B cell (primary cell): ENCODE results near the gene BAZ1B. TPM values are rescaled to one million over a fixed set of nuclear protein-coding genes. Genes with fewer than 3 reads are reported as not detected.
"Not testable (repeated sequence)": the region's sequence is repeated elsewhere in the genome, so short reads cannot be mapped to it uniquely, and the experiment has no call there.

Experiments used
- ATAC-seq: fragments of 200-7000 bp; cut with Tn5 transposase; one replicate; pipeline ENCODE4 v1.10.0; 2021; ENCODE audit warnings: low read depth, mild to moderate bottlenecking, moderate number of reproducible peaks, moderate library complexity
- CTCF ChIA-PET: fragments of 350-600 bp; sonication (Branson Sonifier 250); formaldehyde crosslinking; loops from one replicate; lab custom pipeline; 2021; ENCODE audit warnings: antibody characterized with exemption, inconsistent platforms; lab: Charles Lee
- POLR2A ChIA-PET: fragments of 350-600 bp; sonication (Branson Sonifier 250); formaldehyde crosslinking; loops from one replicate; lab custom pipeline; 2021; ENCODE audit warnings: antibody characterized with exemption; lab: Charles Lee
- DNase-seq: peaks from one replicate; pipeline ENCODE4 v3.0.0; 2013
- H2AFZ ChIP-seq: 2 replicates; pipeline ENCODE4 v1.6.1; 2012; ENCODE audit warnings: mild to moderate bottlenecking, low read depth, low read length; ENCODE audit not compliant: insufficient read depth, poor library complexity, severe bottlenecking
- H3K27ac ChIP-seq, 2 donors: 1 replicate in 1 of 2; 2 replicates in 1 of 2; pipeline ENCODE4 v1.5.1; 2012 to 2013; ENCODE audit warnings: low read length in 2 of 2, mild to moderate bottlenecking in 2 of 2, moderate library complexity in 1 of 2
- H3K27me3 ChIP-seq, 4 experiments: fragments of 200-600 bp in 1 of 4; sonication (generic) in 1 of 4; replicated peaks in 1 of 4; 1 replicate in 2 of 4; 2 replicates in 2 of 4; pipeline versions ENCODE4 v1.6.1 to v1.7.0; 2013 to 2016; ENCODE audit warnings: low read length in 3 of 4, mild to moderate bottlenecking in 2 of 4, mixed read lengths in 1 of 4, moderate library complexity in 1 of 4; ENCODE audit not compliant: insufficient read depth in 4 of 4, control insufficient read depth in 3 of 4; ENCODE audit errors: control extremely low read depth in 1 of 4
- H3K36me3 ChIP-seq, 2 experiments: replicated peaks in 1 of 2; 1 replicate in 1 of 2; 2 replicates in 1 of 2; pipeline versions ENCODE4 v1.6.1 to v1.7.1; 2013; ENCODE audit warnings: low read length in 1 of 2; ENCODE audit not compliant: insufficient read depth in 2 of 2, control insufficient read depth in 1 of 2; ENCODE audit errors: control extremely low read depth in 1 of 2, extremely low read depth in 1 of 2
- H3K4me1 ChIP-seq, 2 donors: fragments of 200-600 bp in 1 of 2; sonication (generic) in 1 of 2; 1 replicate in 1 of 2; 2 replicates in 1 of 2; pipeline versions ENCODE4 v1.5.1 to v1.6.1; 2013 to 2017; ENCODE audit warnings: low read length in 2 of 2; ENCODE audit not compliant: control insufficient read depth in 2 of 2, insufficient read depth in 2 of 2
- H3K4me2 ChIP-seq: replicated peaks from 2 replicates; pipeline ENCODE3; 2012; ENCODE audit warnings: mild to moderate bottlenecking, low read depth, low read length; ENCODE audit not compliant: poor library complexity, severe bottlenecking
- H3K4me3 ChIP-seq, 5 experiments: fragments of 200-600 bp in 1 of 5; sonication (generic) in 1 of 5; 1 replicate in 3 of 5; 2 replicates in 2 of 5; pipeline versions ENCODE4 v1.5.1 to v1.7.0; 2011 to 2016; ENCODE audit warnings: low read length in 4 of 5, mild to moderate bottlenecking in 4 of 5, low read depth in 2 of 5, control low read depth in 1 of 5, moderate library complexity in 1 of 5; ENCODE audit not compliant: insufficient read depth in 1 of 5; ENCODE audit errors: control extremely low read depth in 1 of 5, extremely low read depth in 1 of 5
- H3K79me2 ChIP-seq: fragments of 200-600 bp; sonication (generic); one replicate; pipeline ENCODE4 v1.6.0; 2016; ENCODE audit warnings: low read length; ENCODE audit not compliant: control insufficient read depth, insufficient read depth
- H3K9ac ChIP-seq: fragments of 200-600 bp; sonication (generic); 2 replicates; pipeline ENCODE4 v1.6.1; 2017; ENCODE audit warnings: mild to moderate bottlenecking, low read length, moderate library complexity
- H3K9me3 ChIP-seq, 3 donors: one replicate each; pipeline versions ENCODE4 v1.6.1 to v1.7.1; 2013; ENCODE audit warnings: low read length in 2 of 3; ENCODE audit not compliant: control insufficient read depth in 2 of 3, insufficient read depth in 1 of 3; ENCODE audit errors: control extremely low read depth in 1 of 3
- H4K20me1 ChIP-seq: 2 replicates; pipeline ENCODE4 v1.6.0; 2012; ENCODE audit warnings: mild to moderate bottlenecking, low read length; ENCODE audit not compliant: insufficient read depth, control insufficient read depth, poor library complexity, severe bottlenecking
- H3K27ac Mint-ChIP-seq: one replicate; pipeline ENCODE4 v1.8.0; 2021; ENCODE audit warnings: mixed read lengths
- H3K27me3 Mint-ChIP-seq: one replicate; pipeline ENCODE4 v1.8.0; 2021; ENCODE audit warnings: mixed read lengths
- H3K4me1 Mint-ChIP-seq: one replicate; pipeline ENCODE4 v1.8.0; 2021; ENCODE audit warnings: mixed read lengths
- H3K4me3 Mint-ChIP-seq: one replicate; pipeline ENCODE4 v1.8.0; 2021; ENCODE audit warnings: mixed read lengths
- H3K9me3 Mint-ChIP-seq: one replicate; pipeline ENCODE4 v1.8.0; 2022; ENCODE audit warnings: mixed read lengths; ENCODE audit not compliant: insufficient read depth
- CTCF ChIP-seq: fragments of 200-600 bp; IDR thresholded peaks from one replicate; pipeline ENCODE4 v1.8.0; 2022; ENCODE audit warnings: antibody characterized with exemption, mild to moderate bottlenecking
- EZH2 ChIP-seq: IDR thresholded peaks from 2 replicates; pipeline ENCODE4 v1.6.1; 2012; ENCODE audit warnings: borderline replicate concordance, low read depth, mild to moderate bottlenecking, moderate library complexity, low read length; ENCODE audit not compliant: insufficient read depth, poor library complexity, severe bottlenecking
- WGBS: methylation state at CpG from one replicate; pipeline ENCODE4 v1.1.5; 2013; ENCODE audit warnings: missing lambda C conversion rate; ENCODE audit not compliant: insufficient coverage; 5-methylcytosine and 5-hydroxymethylcytosine counted together
- intact Hi-C: fragments of 100-400 bp; cut with micrococcal nuclease; formaldehyde crosslinking; loops from one replicate; pipeline ENCODE4 v1.10.0; 2022
- polyA plus RNA-seq: library from polyadenylated mRNA; depleted of rRNA; stranded (reverse); fragments of >200 nt; gene quantifications from 2 replicates; pipeline ENCODE4 v1.2.3, GENCODE V29; 2012
- total RNA-seq, 2 donors: library from RNA; stranded (reverse); fragments of 120-200 nt in 1 of 2; gene quantifications; 1 replicate in 1 of 2; 2 replicates in 1 of 2; pipeline versions ENCODE4 v1.2.3 to v1.2.4, GENCODE V29; 2013 to 2022

The BAZ1B gene
- total and polyA plus RNA-seq, 2 donors (not counting 1 experiment from before 2014, with no cell fraction given): 17.2 to 68.1 TPM

- peak overlapping the region in 1 of 2 donors; percentile 99 for H3K27ac ChIP-seq
- no peaks in the 10 kb centered on the region for H3K27me3 Mint-ChIP-seq
- H3K9me3 Mint-ChIP-seq: no peaks in the 10 kb centered on the region
- peak overlapping the region; percentile 28 for H3K27ac Mint-ChIP-seq
- ChIA-PET POLR2A (no interaction called here), CTCF (no interaction called here)
- ATAC-seq: no peak
- no peak overlapping the region for H3K4me3 ChIP-seq
- H3K36me3 ChIP-seq: peaks cover 0 to 22% of the 10 kb centered on the region in 2 experiments
- peaks cover 30% of the 10 kb centered on the region for H3K4me1 Mint-ChIP-seq
- H3K4me1 ChIP-seq: peaks cover 14 to 21% of the 10 kb centered on the region in 2 donors
- no peak overlapping the region for H2AFZ ChIP-seq
- no peak for DNase-seq
- peak overlapping the region; percentile 86 for H3K4me2 ChIP-seq
- 96% methylated on average over 3 of the region's 6 CpGs for WGBS
- TF ChIP-seq CTCF (no peak), EZH2 (no peak)
- H3K27me3 ChIP-seq: no peaks in the 10 kb centered on the region
- peak overlapping the region; percentile 92 for H3K4me3 Mint-ChIP-seq
- peaks cover 64% of the 10 kb centered on the region for H3K79me2 ChIP-seq
- intact Hi-C loops: no loop called here
- H3K9ac ChIP-seq: no peak overlapping the region
- peaks cover 52% of the 10 kb centered on the region for H4K20me1 ChIP-seq
- no peaks in the 10 kb centered on the region for H3K9me3 ChIP-seq
These were observed 33.4 kb upstream of the BAZ1B start for GRCh38 chr7:73555411-73555982.

GRCh38 chr7:73550093-73550492 is 28.0 kb upstream of the BAZ1B start:
- Histone ChIP-seq H3K36me3 (peaks cover 0 to 43% of the 10 kb centered on the region in 2 experiments), H3K79me2 (peaks cover 91% of the 10 kb centered on the region), H4K20me1 (peaks cover 81% of the 10 kb centered on the region)
- H3K4me2 ChIP-seq, H2AFZ ChIP-seq, H3K27me3 ChIP-seq, ATAC-seq, H3K9me3 ChIP-seq, H3K4me1 ChIP-seq, H3K9ac ChIP-seq, H3K27me3 Mint-ChIP-seq, H3K27ac ChIP-seq, H3K4me3 Mint-ChIP-seq, intact Hi-C loops, DNase-seq, H3K4me3 ChIP-seq, H3K9me3 Mint-ChIP-seq, H3K27ac Mint-ChIP-seq: not testable (repeated sequence)
- H3K4me1 Mint-ChIP-seq: peaks cover 18% of the 10 kb centered on the region
- 90% methylated on average over 5 of the region's 5 CpGs for WGBS
- POLR2A ChIA-PET: interaction anchor here (0.7 kb wide), 1 partner anchor 28 kb away, joined by 3 read pairs; the partner anchor contains the start of gene BAZ1B
- CTCF ChIA-PET: interaction anchor here (1.3 kb wide), 1 partner anchor 57 kb away, joined by 3 read pairs; no protein-coding TSS in a partner anchor
